Islet precursor cell (in vitro differentiated cells): ENCODE measurements around the gene MTMR12.

Experiments
- DNase-seq: peaks from one replicate; pipeline ENCODE4 v3.0.0-alpha.2; 2018

Gene MTMR12

GRCh38 chr5:32272746-32273145 is 40.0 kb downstream of the MTMR12 start:
- no peak for DNase-seq

DNA sequence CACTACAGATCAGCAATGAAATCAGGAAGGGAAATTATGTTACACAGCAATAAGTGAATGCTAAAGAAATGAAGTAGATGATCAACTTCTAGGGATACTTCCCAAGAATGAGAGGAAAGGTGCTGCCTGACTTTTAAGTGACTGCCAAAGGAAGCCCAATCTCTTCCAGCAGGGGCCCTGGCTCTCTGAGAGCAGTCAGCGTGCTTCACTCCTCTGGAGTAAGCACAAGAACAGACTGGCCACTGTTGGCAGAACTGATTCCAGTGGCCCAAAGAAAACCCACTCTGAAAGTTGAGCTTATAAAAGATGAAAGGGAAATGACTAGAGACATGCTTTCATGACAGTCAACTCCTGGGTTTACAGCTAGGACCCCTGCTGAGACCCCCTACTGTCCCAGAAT is 41.8 kb downstream of the MTMR12 start:
- DNase-seq = no peak

GRCh38 chr5:32270178-32270577 is 42.6 kb downstream of the MTMR12 start:
- DNase-seq = no peak

DNA sequence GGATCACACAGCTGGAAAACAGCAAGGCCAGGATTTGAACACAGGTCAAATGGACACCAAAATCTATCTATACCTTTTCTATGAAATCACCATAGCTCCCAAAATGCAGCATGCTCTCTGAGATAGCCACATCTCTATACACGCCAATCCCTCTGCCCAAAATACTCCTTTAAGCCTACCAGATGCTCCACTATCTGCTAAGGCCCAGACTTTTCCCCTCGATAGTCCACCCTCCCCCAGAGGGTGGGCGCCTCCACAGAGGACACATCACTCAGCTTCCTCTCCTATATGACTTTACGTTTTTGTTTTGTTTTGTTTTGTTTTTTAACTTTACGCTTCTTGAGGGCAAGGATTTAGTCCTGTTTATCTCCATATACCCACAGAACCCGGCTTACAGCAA is 46.8 kb downstream of the MTMR12 start:
- DNase-seq = no peak

DNA sequence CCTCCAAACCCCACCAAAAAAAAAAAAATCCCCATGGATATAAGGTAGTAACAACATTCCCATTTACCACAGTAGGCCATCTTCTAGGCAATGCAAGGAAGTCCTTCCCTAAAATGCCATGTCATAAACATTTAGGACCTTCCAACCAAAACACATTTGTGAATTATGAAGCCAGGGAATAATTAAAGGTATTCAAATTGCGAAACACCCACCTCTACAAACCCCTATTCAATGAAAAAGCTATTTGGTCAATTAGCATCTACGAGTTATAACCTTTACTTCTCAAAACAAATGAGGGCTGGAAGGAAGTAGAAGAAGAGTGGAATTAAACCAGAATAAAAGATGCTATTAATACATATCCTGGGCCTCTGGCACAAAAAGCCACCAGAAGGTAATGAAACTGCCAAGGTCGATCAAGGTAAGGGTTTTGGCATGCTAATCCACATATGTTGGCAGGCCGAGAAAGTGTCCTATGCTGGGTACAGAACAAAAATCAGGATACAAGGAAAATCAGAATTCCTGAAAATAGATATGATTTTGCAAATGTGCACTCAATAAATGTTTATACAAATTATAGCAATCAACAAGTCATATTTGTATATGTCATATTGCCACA is 47.7 kb downstream of the MTMR12 start:
- DNase-seq = no peak

- DNase-seq = no peak
Measured at GRCh38 chr5:32263684-32264083, 49.1 kb downstream of the MTMR12 start.

- DNase-seq = no peak
Measured at GRCh38 chr5:32261198-32261597, 51.5 kb downstream of the MTMR12 start.

GRCh38 chr5:32259033-32259432 is 53.7 kb downstream of the MTMR12 start:
- DNase-seq = no peak

DNA sequence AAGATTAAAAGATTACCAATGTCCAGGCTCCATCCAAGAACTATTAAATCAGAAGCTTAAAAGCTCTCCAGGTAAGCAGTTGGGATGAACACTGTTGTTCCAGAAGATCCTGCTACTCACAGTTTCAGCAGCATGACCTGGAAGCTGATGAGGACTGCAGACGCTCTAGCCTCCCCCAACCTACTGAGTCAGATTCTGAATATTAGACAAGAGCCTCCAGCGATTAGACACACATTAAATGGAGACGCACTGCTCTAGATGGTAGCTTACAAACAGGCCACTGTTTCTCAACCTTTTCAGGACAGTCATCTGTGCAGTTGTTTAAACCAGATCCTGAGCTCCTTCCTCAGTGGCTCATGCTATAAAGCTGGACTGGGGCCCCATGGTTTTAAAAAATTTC is 54.3 kb downstream of the MTMR12 start:
- DNase-seq = no peak

DNA sequence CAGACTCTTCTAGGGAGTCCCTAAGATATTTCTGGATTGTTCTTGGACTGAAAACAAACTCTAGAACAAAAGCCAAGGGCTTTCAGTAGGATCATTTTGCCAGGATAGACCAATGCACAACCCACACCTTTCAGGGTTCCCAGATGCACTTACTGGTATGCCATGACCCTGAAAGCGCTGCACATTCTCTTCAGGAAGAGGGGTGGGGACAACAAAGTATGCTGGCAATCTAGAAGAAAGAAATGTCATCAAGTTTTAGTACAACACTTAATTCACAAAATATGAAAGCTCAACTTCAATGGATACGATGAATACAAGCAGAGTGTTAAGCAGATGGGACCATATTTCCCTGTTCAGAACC is 57.2 kb downstream of the MTMR12 start:
- DNase-seq = no peak

- DNase-seq = no peak
Measured at GRCh38 chr5:32254881-32255539, 57.7 kb downstream of the MTMR12 start.

GRCh38 chr5:32251871-32252458 is 60.8 kb downstream of the MTMR12 start:
- no peak for DNase-seq

GRCh38 chr5:32249668-32250067 is 63.1 kb downstream of the MTMR12 start:
- DNase-seq = no peak

GRCh38 chr5:32245742-32246141 is 67.0 kb downstream of the MTMR12 start:
- no peak for DNase-seq

GRCh38 chr5:32244017-32244416 is 68.7 kb downstream of the MTMR12 start:
- no peak for DNase-seq

GRCh38 chr5:32241034-32241783 is 71.5 kb downstream of the MTMR12 start:
- no peak for DNase-seq

DNA sequence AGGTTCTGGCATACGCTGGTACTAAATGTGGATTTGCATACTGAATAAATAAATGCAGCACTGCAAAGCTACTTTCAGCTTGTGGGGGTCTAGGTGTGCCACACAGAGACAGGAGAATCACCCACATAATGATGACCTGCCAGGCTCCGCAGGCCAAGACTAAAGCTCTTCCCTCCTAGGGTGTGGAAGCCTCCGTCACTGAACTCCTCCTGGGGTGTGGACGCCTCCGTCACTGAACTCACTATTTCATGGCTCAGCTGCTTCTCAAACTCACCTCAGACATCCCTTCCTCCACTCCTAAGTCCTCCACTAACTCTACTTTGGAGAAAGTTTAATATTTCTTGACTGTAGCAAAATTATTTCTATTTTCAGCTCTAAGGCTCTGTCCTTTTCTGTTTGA is 73.4 kb downstream of the MTMR12 start:
- DNase-seq = no peak

GRCh38 chr5:32233696-32234447 is 78.9 kb downstream of the MTMR12 start:
- DNase-seq = no peak

DNA sequence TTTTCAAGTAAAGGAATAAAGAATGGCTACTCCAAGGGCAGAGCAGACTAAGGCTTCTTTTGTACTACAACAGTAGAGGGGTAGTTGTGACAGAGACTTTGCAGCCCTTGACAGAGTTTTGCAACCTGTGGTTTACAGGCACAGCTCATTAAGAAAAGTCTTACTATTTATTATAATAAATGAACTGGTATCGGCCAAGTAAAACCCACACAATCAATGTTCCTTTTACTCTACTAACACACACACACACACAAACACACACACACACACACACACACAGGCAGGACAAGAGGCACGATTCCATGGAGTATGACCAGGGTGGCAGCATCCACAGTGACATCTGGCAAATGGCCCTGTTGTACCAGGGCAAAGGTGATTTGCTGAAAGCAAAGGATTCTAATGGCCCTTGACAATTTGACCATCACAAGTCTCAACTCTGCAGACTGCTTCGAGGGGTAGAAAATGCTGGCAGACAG is 79.5 kb downstream of the MTMR12 start:
- DNase-seq = no peak

- peak; percentile 77 for DNase-seq
Measured at GRCh38 chr5:32232441-32233219, 80.1 kb downstream of the MTMR12 start.

DNA sequence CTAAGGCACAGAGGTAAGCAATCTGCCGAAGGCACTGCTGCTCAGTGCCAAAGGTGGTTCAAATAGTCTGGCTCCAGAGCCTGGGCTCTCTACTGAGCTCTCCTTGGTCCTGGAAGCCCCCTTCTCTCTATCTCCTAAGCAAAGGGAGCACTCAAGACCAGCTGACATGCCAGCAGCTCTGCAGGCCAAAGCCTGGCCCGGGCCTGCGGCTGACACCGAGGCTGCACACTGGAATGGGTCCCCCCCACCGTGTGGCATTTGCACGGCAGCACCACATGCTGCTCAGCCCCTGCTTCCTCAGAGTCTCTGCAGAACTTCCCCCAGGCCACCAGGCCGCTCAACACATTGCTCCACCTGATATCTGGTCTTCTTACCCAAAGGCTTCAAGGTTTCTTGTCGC is 80.8 kb downstream of the MTMR12 start:
- DNase-seq = peak; percentile 61

- no peak for DNase-seq
Measured at GRCh38 chr5:32231241-32231640, 81.5 kb downstream of the MTMR12 start.
